ENCODE results near the gene PIAS4.

Gene PIAS4

GRCh38 chr19:4062419-4063368 is 55.2 kb downstream of the PIAS4 start:
- DNase-seq (ENCODE audit: low spot score) = no peak
- peak overlapping the region; percentile 98 for H3K27ac ChIP-seq
- no peak for TF ChIP-seq CTCF (conservative IDR thresholded peaks at IDR 0.05; ENCODE audit: low read depth)
- ChIA-PET CTCF (no interaction called here), POLR2A (ENCODE audit: low non-redundant PET) (no interaction called here)

DNA sequence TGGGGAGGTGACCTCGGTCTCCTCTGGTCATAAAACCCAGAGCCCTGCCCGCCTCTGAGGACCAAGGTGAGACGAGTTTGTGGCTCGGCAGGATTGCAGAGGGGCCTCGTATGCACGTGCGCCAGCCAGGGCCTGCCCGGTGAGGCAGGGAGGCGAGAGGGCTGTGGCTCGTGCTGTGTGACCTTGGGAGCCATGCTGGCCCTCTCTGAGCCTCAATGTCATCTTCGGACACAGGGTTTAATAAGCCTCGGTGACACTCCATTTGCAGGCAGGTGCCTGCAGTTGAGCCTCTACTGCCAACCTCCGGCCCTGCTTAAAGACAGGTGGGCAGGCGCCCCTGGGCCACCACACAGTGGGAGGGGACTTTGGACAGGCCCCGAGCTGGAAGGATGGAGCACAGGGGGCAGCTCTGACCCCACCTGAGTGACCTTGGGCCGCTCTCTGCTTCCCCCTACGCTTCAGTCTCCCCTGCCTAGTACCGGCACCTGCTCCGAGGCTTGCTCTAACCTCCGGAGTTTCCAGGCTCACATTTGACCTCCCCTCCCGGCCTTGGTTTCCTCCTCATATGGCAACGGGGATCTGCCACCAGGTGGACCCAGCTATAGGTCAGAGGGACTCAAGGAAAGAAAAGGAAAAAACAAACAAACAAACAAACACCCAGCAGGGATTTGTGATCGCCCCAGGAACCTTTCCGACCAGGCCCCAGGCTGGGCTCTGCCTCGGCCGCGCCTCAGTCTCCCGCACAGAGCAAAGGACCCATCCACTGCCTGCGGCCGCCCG is 56.0 kb downstream of the PIAS4 start:
- peak overlapping the region; percentile 98 for H3K27ac ChIP-seq
- ChIA-PET CTCF (interaction anchor here (0.6 kb wide), 1 partner anchor 139 kb away, joined by 3 read pairs; no protein-coding TSS in a partner anchor), POLR2A (ENCODE audit: low non-redundant PET) (no interaction called here)
- TF ChIP-seq CTCF (conservative IDR thresholded peaks at IDR 0.05; ENCODE audit: low read depth) = no peak
- no peak for DNase-seq (ENCODE audit: low spot score)

GRCh38 chr19:4064149-4064495 is 56.6 kb downstream of the PIAS4 start:
- DNase-seq (ENCODE audit: low spot score) = no peak
- POLR2A ChIA-PET (ENCODE audit: low non-redundant PET) = no interaction called here
- peak overlapping the region; percentile 98 for H3K27ac ChIP-seq
- CTCF ChIA-PET = interaction anchor here (0.6 kb wide), 1 partner anchor 138 kb away, joined by 3 read pairs; no protein-coding TSS in a partner anchor
- TF ChIP-seq CTCF (conservative IDR thresholded peaks at IDR 0.05; ENCODE audit: low read depth) = no peak

- POLR2A ChIA-PET (ENCODE audit: low non-redundant PET) = no interaction called here
- CTCF ChIA-PET = interaction anchor here (0.5 kb wide), 1 partner anchor 278 kb away, joined by 3 read pairs; no protein-coding TSS in a partner anchor
- H3K27ac ChIP-seq = peak overlapping the region; percentile 98
These were observed 57.1 kb downstream of the PIAS4 start for GRCh38 chr19:4064496-4065260.

DNA sequence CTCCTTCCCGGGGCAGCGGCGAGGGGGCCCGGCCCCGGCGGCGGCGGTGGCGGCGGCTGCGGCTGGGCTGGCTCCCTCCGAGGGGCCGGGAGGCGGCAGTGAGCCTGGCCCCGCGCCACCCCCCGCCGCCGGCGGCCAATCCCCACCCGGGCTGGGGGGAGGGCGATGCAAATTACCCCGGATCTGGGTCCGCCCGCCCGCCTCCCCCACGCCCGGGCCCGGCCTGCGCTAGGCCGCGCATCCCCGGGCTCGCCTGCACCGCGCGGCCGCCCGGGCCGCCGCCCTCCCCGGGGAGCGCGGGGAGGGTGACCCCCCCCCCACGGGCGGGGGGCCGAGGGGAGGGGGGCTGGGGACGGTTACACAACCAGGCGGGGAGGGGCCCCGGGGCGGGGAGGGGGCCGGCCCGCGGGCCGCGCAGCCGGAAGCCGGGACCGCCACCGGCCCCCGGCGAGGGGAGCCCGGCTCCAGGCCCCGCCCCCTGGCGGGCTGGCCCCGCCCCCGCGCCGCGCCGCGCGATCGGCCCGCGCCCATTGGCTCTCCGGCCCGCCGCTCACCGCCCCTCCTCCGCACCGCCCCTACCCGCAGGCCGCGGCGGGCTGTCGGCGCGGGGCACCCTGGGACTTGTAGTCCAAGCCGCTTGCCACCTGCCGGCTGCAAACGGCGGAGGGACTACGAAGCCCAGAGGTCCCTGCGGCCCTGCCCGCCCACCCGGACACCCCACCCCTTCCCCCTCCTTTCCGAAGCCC is 58.1 kb downstream of the PIAS4 start:
- ChIA-PET CTCF (no interaction called here), POLR2A (ENCODE audit: low non-redundant PET) (interaction anchor here (0.5 kb wide), 1 partner anchor 314 kb away, joined by 4 read pairs; no protein-coding TSS in a partner anchor)
- peak overlapping the region; percentile 98 for H3K27ac ChIP-seq
- peak; percentile 97 for DNase-seq (ENCODE audit: low spot score)
- TF ChIP-seq CTCF (conservative IDR thresholded peaks at IDR 0.05; ENCODE audit: low read depth) = no peak

More at GRCh38 chr19:4064496-4065260, 57.1 kb downstream of the PIAS4 start:
- no peak for TF ChIP-seq CTCF (conservative IDR thresholded peaks at IDR 0.05; ENCODE audit: low read depth)
- DNase-seq (ENCODE audit: low spot score) = no peak
